Right lobe of liver (tissue), 4 donors: ENCODE results near the gene POLR3C.

Source experiments
- CTCF ChIP-seq, 4 donors: fragments of 200-600 bp in 3 of 4; fragments of 450-650 bp in 1 of 4; IDR thresholded peaks; one replicate each; pipeline versions ENCODE4 v1.5.1 to v1.8.0; 2016 to 2022; ENCODE audit warnings: antibody characterized with exemption in 4 of 4, mild to moderate bottlenecking in 2 of 4
- POLR2A ChIP-seq: fragments of 450-650 bp; IDR thresholded peaks from one replicate; pipeline ENCODE4 v1.6.1; 2017; ENCODE audit warnings: antibody characterized with exemption, mild to moderate bottlenecking
- donor health status: DM: no; HTN: no; CAD: no.
- donor health status: DM: no; HTN: no; CAD: no.
- donor health status: DM: no; HTN: yes; CAD: no.

DNA sequence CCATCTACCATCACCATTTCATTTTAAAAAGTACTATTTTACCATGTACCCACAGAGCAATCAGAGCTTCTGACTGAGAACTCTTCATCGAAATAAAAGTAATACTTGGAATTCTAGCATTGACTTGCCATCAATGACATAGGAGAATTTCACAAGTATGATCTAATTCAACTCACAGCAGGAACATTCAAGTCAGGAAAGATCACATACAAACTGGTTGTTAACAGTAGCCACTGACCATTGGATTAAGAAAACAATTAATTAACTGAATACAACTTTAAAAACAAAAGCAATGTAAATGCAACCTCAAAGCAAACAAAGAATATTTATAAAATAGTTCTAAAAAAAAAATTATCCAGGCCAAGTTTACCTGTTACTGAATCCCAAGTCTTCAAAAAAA is 18.9 kb upstream of the POLR3C start:
- TF ChIP-seq CTCF (IDR thresholded peaks at IDR 0.05) = no peak
- TF ChIP-seq POLR2A = no peak
